HG02571 (cell line): ENCODE results near the gene HIVEP2.
"Not testable (repeated sequence)": the region's sequence is repeated elsewhere in the genome, so short reads cannot be mapped to it uniquely, and the experiment has no call there.

Experiments used
- ATAC-seq: cut with Tn5 transposase; IDR thresholded peaks from one replicate; pipeline ENCODE4 v1.9.1; 2021; ENCODE audit warnings: mild to moderate bottlenecking, moderate library complexity; ENCODE audit not compliant: unreplicated experiment

The HIVEP2 gene

GRCh38 chr6:142945049-142945445 lies at the start of gene HIVEP2:
TSS of gene HIVEP2 (minus strand) at chr6:142945176. CDS start at chr6:142774738, 170,438 bp downstream.
- peak; percentile 26 for ATAC-seq

- ATAC-seq, result no peak
These were observed 49.0 kb upstream of the HIVEP2 start for GRCh38 chr6:142993977-142994376.

- no peak for ATAC-seq
These were observed 42.5 kb upstream of the HIVEP2 start for GRCh38 chr6:142987490-142987889.

- ATAC-seq, result no peak
These were observed 40.3 kb upstream of the HIVEP2 start for GRCh38 chr6:142985281-142985680.

- no peak for ATAC-seq
These were observed 39.4 kb upstream of the HIVEP2 start for GRCh38 chr6:142984386-142984785.

- no peak for ATAC-seq
These were observed 30.4 kb upstream of the HIVEP2 start for GRCh38 chr6:142975365-142975764.

GRCh38 chr6:142970941-142971340 lies 26.0 kb upstream of the HIVEP2 start:
- not testable (repeated sequence) for ATAC-seq

GRCh38 chr6:142968601-142969000 lies 23.6 kb upstream of the HIVEP2 start:
- no peak for ATAC-seq

GRCh38 chr6:142966294-142966693 lies 21.3 kb upstream of the HIVEP2 start:
- ATAC-seq, result no peak

- no peak for ATAC-seq
These were observed 20.2 kb upstream of the HIVEP2 start for GRCh38 chr6:142965164-142965563.

- no peak for ATAC-seq
These were observed 15.1 kb upstream of the HIVEP2 start for GRCh38 chr6:142960098-142960497.

- no peak for ATAC-seq
These were observed 13.4 kb upstream of the HIVEP2 start for GRCh38 chr6:142958343-142958742.

GRCh38 chr6:142956726-142957125 lies 11.8 kb upstream of the HIVEP2 start:
- no peak for ATAC-seq

- ATAC-seq, result no peak
These were observed 9.9 kb upstream of the HIVEP2 start for GRCh38 chr6:142954844-142955243.

- no peak for ATAC-seq
These were observed 8.6 kb upstream of the HIVEP2 start for GRCh38 chr6:142953373-142954273.

- peak; percentile 67 for ATAC-seq
These were observed 7.6 kb upstream of the HIVEP2 start for GRCh38 chr6:142952614-142953013.

GRCh38 chr6:142950291-142950690 lies 5.3 kb upstream of the HIVEP2 start:
- no peak for ATAC-seq

GRCh38 chr6:142947714-142948480 lies 2.9 kb upstream of the HIVEP2 start:
- ATAC-seq, result peak; percentile 28

GRCh38 chr6:142946924-142947713 lies 2.1 kb upstream of the HIVEP2 start:
- ATAC-seq, result peak; percentile 52

- ATAC-seq, result peak; percentile 28
These were observed 1.4 kb upstream of the HIVEP2 start for GRCh38 chr6:142946181-142946923.
